Measurements from ENCODE around the gene LMO1.
A peak's percentile ranks its signal among the peaks of the same experiment; 100 is the strongest.

LMO1 gene

DNA sequence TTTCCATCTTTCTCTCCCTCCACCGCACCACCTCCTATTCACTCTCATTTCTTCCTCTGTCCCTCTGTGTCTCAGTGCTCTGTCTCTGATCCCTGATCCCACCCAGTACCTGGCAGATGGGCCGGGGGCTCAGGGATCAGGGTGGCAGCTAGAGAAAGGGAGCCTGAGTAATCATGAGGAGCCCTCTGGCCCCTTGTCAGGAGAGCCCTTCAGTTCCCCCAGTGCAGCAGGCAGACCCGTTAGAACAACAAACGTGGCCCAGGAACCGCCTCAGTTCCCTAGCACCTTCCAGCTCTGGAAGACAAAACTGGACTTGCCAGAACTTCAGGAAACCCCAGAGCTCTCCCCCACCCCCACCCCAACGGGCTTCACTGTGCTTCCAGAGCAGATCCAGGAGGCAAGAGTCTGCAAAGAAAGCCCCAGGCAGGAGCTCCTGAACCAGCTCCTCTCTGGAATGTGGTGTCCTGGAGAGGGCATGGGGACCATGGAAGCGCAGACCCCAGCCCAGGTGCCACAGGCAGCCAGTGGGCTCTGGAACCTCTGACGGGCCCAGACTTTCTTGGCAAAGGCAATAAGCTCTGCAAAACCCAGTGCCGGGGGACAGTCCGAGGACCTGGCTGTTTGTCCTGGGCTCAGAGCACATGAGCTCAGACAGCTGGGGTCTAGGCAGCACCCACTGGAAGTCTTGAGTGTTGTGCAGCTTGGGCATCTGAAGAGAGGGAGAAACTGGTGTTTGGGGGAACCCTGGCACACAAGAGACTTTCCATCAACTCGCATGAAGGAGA is 43.2 kb downstream of the LMO1 start:
- Histone ChIP-seq H2BK12ac (ENCODE audit: low read length) (peak overlapping the region; percentile 66), H4K12ac (ENCODE audit: low read depth, low read length) (peak overlapping the region; percentile 16), H3K36me3 (ENCODE audit: control insufficient read depth in 1 of 2, insufficient read depth in 2 of 2, low read length in 2 of 2) (peaks cover 0 to 2% of the 10 kb centered on the region in 2 experiments), H3K27ac (ENCODE audit: low read depth, low read length) (peak overlapping the region; percentile 25), H3K4me1 (ENCODE audit: control insufficient read depth in 1 of 2, insufficient read depth in 2 of 2, low read length in 2 of 2) (peaks cover 56 to 61% of the 10 kb centered on the region in 2 experiments), H3K27me3 (ENCODE audit: insufficient read depth, low read length) (no peaks in the 10 kb centered on the region), H3K23ac (ENCODE audit: low read length) (no peak overlapping the region), H3K4me3 (ENCODE audit: low read depth, low read length) (peak overlapping the region; percentile 25), H3K14ac (ENCODE audit: low read length) (peak overlapping the region; percentile 67), H3K79me2 (ENCODE audit: control insufficient read depth, insufficient read depth, low read length, poor library complexity) (peaks cover 4% of the 10 kb centered on the region), H3K79me1 (ENCODE audit: low read length) (peaks cover 47% of the 10 kb centered on the region), H4K8ac (ENCODE audit: low read depth, low read length) (peak overlapping the region; percentile 54), H2AK5ac (ENCODE audit: low read length) (peak overlapping the region; percentile 66), H3K9me3 (ENCODE audit: insufficient read depth, low read depth, low read length) (no peaks in the 10 kb centered on the region), H3K4me2 (ENCODE audit: low read length) (no peak overlapping the region), H3K9ac (ENCODE audit: low read length) (no peak overlapping the region), H2BK120ac (ENCODE audit: insufficient read depth, low read length, poor library complexity) (peak overlapping the region; percentile 65), H4K91ac (ENCODE audit: low read depth, low read length) (peak overlapping the region; percentile 87), H2AFZ (ENCODE audit: insufficient read depth, low read length, poor library complexity) (no peak overlapping the region), H3K4ac (ENCODE audit: low read depth, low read length) (peak overlapping the region; percentile 21), H3K18ac (ENCODE audit: low read length) (peak overlapping the region; percentile 28), H2BK5ac (ENCODE audit: low read depth, low read length, poor library complexity) (peak overlapping the region; percentile 53)
- no peak for DNase-seq
- WGBS (ENCODE audit: extremely low coverage, insufficient coverage, insufficient read length), result 100% methylated on average over 1 of the region's 11 CpGs

DNA sequence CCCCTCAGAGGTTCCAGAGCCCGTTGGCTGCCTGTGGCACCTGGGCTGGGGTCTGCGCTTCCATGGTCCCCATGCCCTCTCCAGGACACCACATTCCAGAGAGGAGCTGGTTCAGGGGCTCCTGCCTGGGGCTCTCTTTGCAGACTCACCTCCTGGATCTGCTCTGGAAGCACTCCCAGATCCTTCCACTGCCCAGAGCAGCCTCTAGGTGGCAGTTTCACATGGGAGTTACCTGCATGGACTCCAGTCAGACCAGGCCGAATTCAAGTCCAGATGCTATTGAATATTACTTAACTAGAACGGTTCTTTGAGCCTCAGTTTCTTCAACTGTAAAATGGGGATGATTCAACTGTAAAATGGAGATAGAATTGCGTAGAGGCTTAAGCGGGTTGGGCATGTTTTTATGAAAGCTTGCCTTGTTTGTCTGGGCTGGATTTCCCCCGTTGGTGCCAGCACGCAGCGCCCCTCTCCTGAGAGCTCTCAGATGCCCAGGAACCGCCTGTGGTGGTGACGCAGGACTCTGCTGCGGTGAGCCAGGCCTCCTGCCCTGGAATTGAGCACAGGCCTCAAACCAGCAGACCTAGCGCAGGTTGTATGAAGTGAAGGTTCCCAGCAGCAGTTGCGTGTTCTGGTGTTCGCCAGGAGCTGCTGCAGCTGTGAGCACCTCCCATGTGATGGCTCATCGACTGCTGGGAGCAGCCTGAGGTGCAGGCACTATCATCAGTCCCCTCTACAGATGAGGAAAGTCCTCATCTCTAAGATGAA is 44.2 kb downstream of the LMO1 start:
- no peak overlapping the region for H3K23ac ChIP-seq (ENCODE audit: low read length)
- H3K79me1 ChIP-seq (ENCODE audit: low read length), result peaks cover 43% of the 10 kb centered on the region
- H3K36me3 ChIP-seq (ENCODE audit: control insufficient read depth in 1 of 2, insufficient read depth in 2 of 2, low read length in 2 of 2), result peaks cover 0 to 2% of the 10 kb centered on the region in 2 experiments
- H2BK12ac ChIP-seq (ENCODE audit: low read length), result peak overlapping the region; percentile 66
- H3K4me3 ChIP-seq (ENCODE audit: low read depth, low read length), result no peak overlapping the region
- peaks cover 56 to 61% of the 10 kb centered on the region in 2 experiments for H3K4me1 ChIP-seq (ENCODE audit: control insufficient read depth in 1 of 2, insufficient read depth in 2 of 2, low read length in 2 of 2)
- DNase-seq, result peak; percentile 33 to 72
- H4K91ac ChIP-seq (ENCODE audit: low read depth, low read length), result peak overlapping the region; percentile 87
- H3K9me3 ChIP-seq (ENCODE audit: insufficient read depth, low read depth, low read length), result no peaks in the 10 kb centered on the region
- H3K14ac ChIP-seq (ENCODE audit: low read length), result peak overlapping the region; percentile 67
- H3K79me2 ChIP-seq (ENCODE audit: control insufficient read depth, insufficient read depth, low read length, poor library complexity), result peaks cover 4% of the 10 kb centered on the region
- H2AFZ ChIP-seq (ENCODE audit: insufficient read depth, low read length, poor library complexity), result no peak overlapping the region
- no peak overlapping the region for H2BK5ac ChIP-seq (ENCODE audit: low read depth, low read length, poor library complexity)
- no peaks in the 10 kb centered on the region for H3K27me3 ChIP-seq (ENCODE audit: insufficient read depth, low read length)
- no peak overlapping the region for H4K12ac ChIP-seq (ENCODE audit: low read depth, low read length)
- H3K4ac ChIP-seq (ENCODE audit: low read depth, low read length), result no peak overlapping the region
- peak overlapping the region; percentile 55 for H4K8ac ChIP-seq (ENCODE audit: low read depth, low read length)
- no peak overlapping the region for H3K4me2 ChIP-seq (ENCODE audit: low read length)
- no peak overlapping the region for H3K9ac ChIP-seq (ENCODE audit: low read length)
- H2AK5ac ChIP-seq (ENCODE audit: low read length), result peak overlapping the region; percentile 11
- H3K18ac ChIP-seq (ENCODE audit: low read length), result no peak overlapping the region
- WGBS (ENCODE audit: extremely low coverage, insufficient coverage, insufficient read length), result no CpG with 5 or more reads among the region's 16 CpGs
- H2BK120ac ChIP-seq (ENCODE audit: insufficient read depth, low read length, poor library complexity), result peak overlapping the region; percentile 65
- peak overlapping the region; percentile 48 for H3K27ac ChIP-seq (ENCODE audit: low read depth, low read length)

DNA sequence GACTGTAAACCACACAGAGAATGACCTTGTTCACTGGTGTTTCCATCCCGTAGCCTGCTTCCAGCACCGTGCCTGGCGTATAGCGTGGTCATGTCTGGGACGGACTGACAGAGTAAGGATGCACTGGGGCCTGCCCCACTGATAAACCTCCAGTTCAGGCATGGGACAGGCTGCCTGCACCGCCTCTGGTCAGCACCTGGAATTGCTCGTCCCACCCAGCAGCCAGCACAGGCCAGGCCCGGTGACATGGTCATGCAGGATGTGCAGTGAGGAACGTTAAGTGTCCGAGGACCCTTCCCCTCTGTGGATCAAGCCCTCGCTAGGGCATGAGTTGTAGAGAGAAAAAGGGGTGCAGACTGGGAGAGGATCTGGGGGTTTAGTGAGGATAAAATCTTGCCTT is 44.8 kb downstream of the LMO1 start:
- no peak overlapping the region for H2BK120ac ChIP-seq (ENCODE audit: insufficient read depth, low read length, poor library complexity)
- H3K4me2 ChIP-seq (ENCODE audit: low read length), result no peak overlapping the region
- H3K9ac ChIP-seq (ENCODE audit: low read length), result no peak overlapping the region
- H4K12ac ChIP-seq (ENCODE audit: low read depth, low read length), result no peak overlapping the region
- H3K27me3 ChIP-seq (ENCODE audit: insufficient read depth, low read length), result no peaks in the 10 kb centered on the region
- H3K18ac ChIP-seq (ENCODE audit: low read length), result no peak overlapping the region
- H3K23ac ChIP-seq (ENCODE audit: low read length), result no peak overlapping the region
- peaks cover 53 to 57% of the 10 kb centered on the region in 2 experiments for H3K4me1 ChIP-seq (ENCODE audit: control insufficient read depth in 1 of 2, insufficient read depth in 2 of 2, low read length in 2 of 2)
- no peak overlapping the region for H3K4ac ChIP-seq (ENCODE audit: low read depth, low read length)
- no peak overlapping the region for H2AFZ ChIP-seq (ENCODE audit: insufficient read depth, low read length, poor library complexity)
- no peaks in the 10 kb centered on the region for H3K9me3 ChIP-seq (ENCODE audit: insufficient read depth, low read depth, low read length)
- peak overlapping the region; percentile 11 for H4K91ac ChIP-seq (ENCODE audit: low read depth, low read length)
- H2BK12ac ChIP-seq (ENCODE audit: low read length), result no peak overlapping the region
- no peak overlapping the region for H3K4me3 ChIP-seq (ENCODE audit: low read depth, low read length)
- H2BK5ac ChIP-seq (ENCODE audit: low read depth, low read length, poor library complexity), result no peak overlapping the region
- H4K8ac ChIP-seq (ENCODE audit: low read depth, low read length), result no peak overlapping the region
- no peak for DNase-seq
- peaks cover 0 to 2% of the 10 kb centered on the region in 2 experiments for H3K36me3 ChIP-seq (ENCODE audit: control insufficient read depth in 1 of 2, insufficient read depth in 2 of 2, low read length in 2 of 2)
- H3K79me1 ChIP-seq (ENCODE audit: low read length), result peaks cover 37% of the 10 kb centered on the region
- peak overlapping the region; percentile 48 for H3K27ac ChIP-seq (ENCODE audit: low read depth, low read length)
- no CpG with 5 or more reads among the region's 11 CpGs for WGBS (ENCODE audit: extremely low coverage, insufficient coverage, insufficient read length)
- no peak overlapping the region for H2AK5ac ChIP-seq (ENCODE audit: low read length)
- peaks cover 2% of the 10 kb centered on the region for H3K79me2 ChIP-seq (ENCODE audit: control insufficient read depth, insufficient read depth, low read length, poor library complexity)
- H3K14ac ChIP-seq (ENCODE audit: low read length), result no peak overlapping the region

DNA sequence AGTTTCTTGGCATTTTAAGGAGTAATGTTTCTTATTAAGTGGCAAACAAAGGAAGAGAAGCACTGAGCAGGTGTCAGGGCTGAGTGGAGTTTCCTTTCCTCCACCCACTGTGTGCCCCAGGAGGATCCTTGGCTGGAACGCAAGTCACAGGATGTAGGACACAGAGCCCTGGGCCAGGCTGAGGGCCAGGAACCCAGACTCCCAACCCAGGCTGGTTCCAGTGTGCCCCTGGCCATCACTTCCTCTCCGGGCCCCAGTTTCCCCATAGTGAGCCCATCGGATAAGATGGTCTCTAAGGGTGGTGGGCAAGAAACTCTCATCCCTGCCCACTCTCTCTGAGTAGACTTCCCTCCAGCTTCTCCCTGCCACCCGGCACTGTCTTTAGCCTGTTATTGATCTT is 45.3 kb downstream of the LMO1 start:
- H3K23ac ChIP-seq (ENCODE audit: low read length), result no peak overlapping the region
- DNase-seq, result no peak
- WGBS (ENCODE audit: extremely low coverage, insufficient coverage, insufficient read length), result no CpG with 5 or more reads among the region's 4 CpGs
- peak overlapping the region; percentile 7 for H2BK5ac ChIP-seq (ENCODE audit: low read depth, low read length, poor library complexity)
- no peak overlapping the region for H2AK5ac ChIP-seq (ENCODE audit: low read length)
- H2AFZ ChIP-seq (ENCODE audit: insufficient read depth, low read length, poor library complexity), result no peak overlapping the region
- H3K27ac ChIP-seq (ENCODE audit: low read depth, low read length), result peak overlapping the region; percentile 48
- H3K79me2 ChIP-seq (ENCODE audit: control insufficient read depth, insufficient read depth, low read length, poor library complexity), result peaks cover 2% of the 10 kb centered on the region
- H3K36me3 ChIP-seq (ENCODE audit: control insufficient read depth in 1 of 2, insufficient read depth in 2 of 2, low read length in 2 of 2), result peaks cover 0 to 2% of the 10 kb centered on the region in 2 experiments
- no peaks in the 10 kb centered on the region for H3K9me3 ChIP-seq (ENCODE audit: insufficient read depth, low read depth, low read length)
- H3K4ac ChIP-seq (ENCODE audit: low read depth, low read length), result no peak overlapping the region
- H3K9ac ChIP-seq (ENCODE audit: low read length), result no peak overlapping the region
- peak overlapping the region; percentile 18 for H2BK120ac ChIP-seq (ENCODE audit: insufficient read depth, low read length, poor library complexity)
- H3K4me1 ChIP-seq (ENCODE audit: control insufficient read depth in 1 of 2, insufficient read depth in 2 of 2, low read length in 2 of 2), result peaks cover 49 to 54% of the 10 kb centered on the region in 2 experiments
- H3K4me3 ChIP-seq (ENCODE audit: low read depth, low read length), result no peak overlapping the region
- no peak overlapping the region for H4K12ac ChIP-seq (ENCODE audit: low read depth, low read length)
- peak overlapping the region; percentile 37 for H3K4me2 ChIP-seq (ENCODE audit: low read length)
- H2BK12ac ChIP-seq (ENCODE audit: low read length), result no peak overlapping the region
- peak overlapping the region; percentile 11 for H4K91ac ChIP-seq (ENCODE audit: low read depth, low read length)
- H3K18ac ChIP-seq (ENCODE audit: low read length), result no peak overlapping the region
- H3K14ac ChIP-seq (ENCODE audit: low read length), result no peak overlapping the region
- H4K8ac ChIP-seq (ENCODE audit: low read depth, low read length), result no peak overlapping the region
- peaks cover 33% of the 10 kb centered on the region for H3K79me1 ChIP-seq (ENCODE audit: low read length)
- H3K27me3 ChIP-seq (ENCODE audit: insufficient read depth, low read length), result no peaks in the 10 kb centered on the region

Data from trophoblast cell (in vitro differentiated cells and primary cell).